Tibial artery (tissue), 4 donors: ENCODE results near the gene MOK.

ENCODE experiments used
- DNase-seq, 2 donors: peaks; one replicate each; pipeline ENCODE4 v3.0.0-alpha.2; 2019
- H3K27ac ChIP-seq, 2 donors: fragments of 200-600 bp; sonication (generic) in 1 of 2; 1 replicate in 1 of 2; 2 replicates in 1 of 2; pipeline ENCODE4 v1.5.1; 2018 to 2019; ENCODE audit warnings: mild to moderate bottlenecking in 1 of 2
- H3K27me3 ChIP-seq, 2 donors: fragments of 200-600 bp; sonication (generic) in 1 of 2; one replicate each; pipeline versions ENCODE4 v1.5.1 to v1.6.0; 2016 to 2019
- H3K36me3 ChIP-seq, 3 donors: fragments of 200-600 bp; sonication (generic) in 2 of 3; one replicate each; pipeline ENCODE4 v1.5.1; 2016 to 2019; ENCODE audit warnings: mild to moderate bottlenecking in 2 of 3
- H3K4me1 ChIP-seq, 4 donors: fragments of 200-600 bp; sonication (generic) in 2 of 4; 1 replicate in 3 of 4; 2 replicates in 1 of 4; pipeline ENCODE4 v1.5.1; 2016 to 2019
- H3K4me3 ChIP-seq, 2 donors: fragments of 200-600 bp; sonication (generic) in 1 of 2; 1 replicate in 1 of 2; 2 replicates in 1 of 2; pipeline ENCODE4 v1.5.1; 2018 to 2019; ENCODE audit warnings: mild to moderate bottlenecking in 2 of 2
- H3K9me3 ChIP-seq, 3 donors: fragments of 200-600 bp; sonication (generic) in 1 of 3; one replicate each; pipeline ENCODE4 v1.5.1; 2016 to 2019
- intact Hi-C: fragments of 100-400 bp; cut with DNase I; formaldehyde crosslinking; loops from one replicate; pipeline ENCODE4 v1.15.0; 2023; ENCODE audit warnings: low total_unique reads
- TF ChIP-seq, protein P1 (sequence below), 2 experiments: fragments of 200-600 bp in 1 of 2; fragments of 450-650 bp in 1 of 2; IDR thresholded peaks; one replicate each; pipeline ENCODE4 v1.5.1; 2017 to 2019; ENCODE audit warnings: antibody characterized with exemption in 2 of 2, mild to moderate bottlenecking in 1 of 2, moderate library complexity in 1 of 2

Gene MOK

DNA sequence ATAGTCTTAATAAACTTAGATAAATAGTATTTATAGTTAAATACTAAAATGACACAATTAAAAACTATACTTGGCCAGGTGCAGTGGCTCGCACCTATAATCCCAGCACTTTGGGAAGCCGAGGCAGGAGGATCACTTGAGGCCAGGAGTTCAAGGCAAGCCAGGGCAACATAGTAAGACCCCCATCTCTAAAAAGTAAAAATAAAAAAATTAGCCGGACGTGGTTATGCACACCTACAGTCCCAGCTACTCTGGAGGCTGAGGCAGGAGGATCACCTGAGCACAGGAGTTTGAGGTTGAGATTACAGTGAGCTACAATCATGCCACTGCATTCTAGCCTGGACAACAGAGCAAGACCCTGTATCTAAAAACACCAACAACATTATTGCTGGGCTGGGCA is 41.7 kb upstream of the MOK start:
- Histone ChIP-seq H3K27ac (no peak overlapping the region), H3K36me3 (peaks cover 73 to 97% (median 81%) of the 10 kb centered on the region in 3 donors), H3K4me1 (no peaks in the 10 kb centered on the region), H3K27me3 (no peaks in the 10 kb centered on the region), H3K4me3 (no peak overlapping the region), H3K9me3 (no peaks in the 10 kb centered on the region)
- DNase-seq = no peak
- intact Hi-C loops = no loop called here
- TF ChIP-seq, protein P1, sequence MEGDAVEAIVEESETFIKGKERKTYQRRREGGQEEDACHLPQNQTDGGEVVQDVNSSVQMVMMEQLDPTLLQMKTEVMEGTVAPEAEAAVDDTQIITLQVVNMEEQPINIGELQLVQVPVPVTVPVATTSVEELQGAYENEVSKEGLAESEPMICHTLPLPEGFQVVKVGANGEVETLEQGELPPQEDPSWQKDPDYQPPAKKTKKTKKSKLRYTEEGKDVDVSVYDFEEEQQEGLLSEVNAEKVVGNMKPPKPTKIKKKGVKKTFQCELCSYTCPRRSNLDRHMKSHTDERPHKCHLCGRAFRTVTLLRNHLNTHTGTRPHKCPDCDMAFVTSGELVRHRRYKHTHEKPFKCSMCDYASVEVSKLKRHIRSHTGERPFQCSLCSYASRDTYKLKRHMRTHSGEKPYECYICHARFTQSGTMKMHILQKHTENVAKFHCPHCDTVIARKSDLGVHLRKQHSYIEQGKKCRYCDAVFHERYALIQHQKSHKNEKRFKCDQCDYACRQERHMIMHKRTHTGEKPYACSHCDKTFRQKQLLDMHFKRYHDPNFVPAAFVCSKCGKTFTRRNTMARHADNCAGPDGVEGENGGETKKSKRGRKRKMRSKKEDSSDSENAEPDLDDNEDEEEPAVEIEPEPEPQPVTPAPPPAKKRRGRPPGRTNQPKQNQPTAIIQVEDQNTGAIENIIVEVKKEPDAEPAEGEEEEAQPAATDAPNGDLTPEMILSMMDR (IDR thresholded peaks at IDR 0.05) = no peak

DNA sequence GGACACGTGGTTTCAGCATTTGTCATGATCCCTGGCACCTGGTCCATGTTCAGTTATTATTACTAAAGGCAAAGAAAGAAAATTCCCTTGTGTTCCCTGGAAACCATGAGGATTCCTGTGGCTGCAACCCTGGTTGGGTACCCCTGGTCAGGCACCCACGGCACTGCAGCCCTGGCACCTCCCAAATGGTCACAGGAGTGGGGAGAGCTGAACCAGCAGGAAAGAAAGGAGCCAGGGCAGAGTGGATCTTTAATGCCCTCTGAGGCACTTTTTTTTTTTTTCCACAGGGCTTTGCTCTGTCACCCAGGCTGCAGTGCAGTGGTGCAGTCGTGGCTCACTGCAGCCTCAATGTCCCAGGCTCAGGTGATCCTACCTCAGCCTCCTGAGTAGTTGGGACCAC is 40.3 kb upstream of the MOK start:
- intact Hi-C loops = no loop called here
- TF ChIP-seq, protein P1 (IDR thresholded peaks at IDR 0.05) = no peak
- no peak overlapping the region for H3K4me3 ChIP-seq
- H3K36me3 ChIP-seq = peaks cover 77 to 98% (median 78%) of the 10 kb centered on the region in 3 donors
- DNase-seq = no peak
- no peak overlapping the region for H3K27ac ChIP-seq
- no peaks in the 10 kb centered on the region for H3K4me1 ChIP-seq
- H3K27me3 ChIP-seq = no peaks in the 10 kb centered on the region
- no peaks in the 10 kb centered on the region for H3K9me3 ChIP-seq

DNA sequence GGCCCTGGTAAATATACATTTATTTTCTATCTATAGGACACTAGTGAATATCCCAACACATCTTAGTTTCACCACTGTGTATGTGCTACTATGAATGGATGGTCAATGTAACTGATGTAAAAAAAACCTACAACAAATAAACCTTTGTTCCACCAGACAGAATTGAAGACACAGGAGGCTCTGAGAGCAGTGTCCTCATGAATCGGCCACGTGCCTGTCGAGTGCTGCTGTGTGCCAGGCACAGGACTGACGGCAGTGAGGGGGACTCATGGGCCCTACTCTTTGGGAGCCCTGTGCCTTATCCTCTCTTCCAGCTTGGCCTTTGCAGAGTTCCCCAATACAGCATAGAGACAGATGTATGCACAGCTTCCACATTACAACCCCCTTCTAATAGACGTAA is 39.5 kb upstream of the MOK start:
- Histone ChIP-seq H3K36me3 (peaks cover 70 to 100% (median 76%) of the 10 kb centered on the region in 3 donors), H3K27ac (no peak overlapping the region), H3K9me3 (no peaks in the 10 kb centered on the region), H3K4me3 (no peak overlapping the region), H3K27me3 (no peaks in the 10 kb centered on the region), H3K4me1 (no peaks in the 10 kb centered on the region)
- intact Hi-C loops = no loop called here
- TF ChIP-seq, protein P1 (IDR thresholded peaks at IDR 0.05) = no peak
- DNase-seq = no peak

DNA sequence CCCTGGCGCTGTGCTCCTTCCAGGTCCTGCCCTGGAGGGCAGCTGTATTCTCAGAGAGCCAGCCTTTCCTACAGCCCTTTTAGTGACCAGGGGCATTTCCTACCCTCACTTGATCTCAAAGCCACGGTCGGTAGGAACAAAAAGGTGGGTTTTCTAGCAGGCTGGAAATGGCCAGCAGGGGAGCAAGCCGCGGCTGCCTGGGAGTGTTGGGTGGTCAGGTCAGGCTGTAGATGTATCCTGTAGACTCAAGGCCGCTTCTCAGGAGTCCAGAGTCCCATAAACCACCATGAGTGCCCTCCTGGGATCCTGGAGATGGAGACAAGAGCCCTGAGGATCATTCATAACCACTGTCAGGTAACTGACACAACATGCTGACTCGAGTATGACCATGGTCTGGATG is 39.1 kb upstream of the MOK start:
- H3K36me3 ChIP-seq = peaks cover 69 to 100% (median 76%) of the 10 kb centered on the region in 3 donors
- no peak for DNase-seq
- H3K4me3 ChIP-seq = no peak overlapping the region
- H3K9me3 ChIP-seq = no peaks in the 10 kb centered on the region
- no peaks in the 10 kb centered on the region for H3K4me1 ChIP-seq
- intact Hi-C loops = no loop called here
- TF ChIP-seq, protein P1 (IDR thresholded peaks at IDR 0.05) = no peak
- H3K27me3 ChIP-seq = no peaks in the 10 kb centered on the region
- no peak overlapping the region for H3K27ac ChIP-seq

DNA sequence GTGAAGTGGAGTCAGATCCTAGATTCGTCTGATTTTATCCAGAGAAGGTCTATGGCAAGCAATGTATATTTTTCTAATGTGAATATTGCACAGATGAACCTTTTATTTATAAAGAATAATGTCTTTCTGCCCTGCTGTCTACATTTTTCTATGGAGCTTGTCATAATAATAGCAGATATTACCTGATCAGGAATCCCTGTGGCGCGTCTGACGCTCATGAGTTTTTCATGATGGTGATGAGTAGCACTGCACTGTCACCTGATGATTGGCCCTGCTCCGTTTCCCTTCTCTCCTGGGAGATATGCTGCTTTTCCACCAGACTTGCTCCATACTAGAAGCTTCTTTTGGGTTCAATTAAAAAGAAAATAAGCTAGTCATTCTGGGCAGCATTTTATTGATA is 37.3 kb upstream of the MOK start:
- peaks cover 61 to 97% (median 73%) of the 10 kb centered on the region in 3 donors for H3K36me3 ChIP-seq
- intact Hi-C loops = no loop called here
- no peak for DNase-seq
- H3K4me3 ChIP-seq = no peak overlapping the region
- TF ChIP-seq, protein P1 (IDR thresholded peaks at IDR 0.05) = no peak
- H3K27ac ChIP-seq = no peak overlapping the region
- H3K27me3 ChIP-seq = no peaks in the 10 kb centered on the region
- H3K9me3 ChIP-seq = no peaks in the 10 kb centered on the region
- H3K4me1 ChIP-seq = no peaks in the 10 kb centered on the region

DNA sequence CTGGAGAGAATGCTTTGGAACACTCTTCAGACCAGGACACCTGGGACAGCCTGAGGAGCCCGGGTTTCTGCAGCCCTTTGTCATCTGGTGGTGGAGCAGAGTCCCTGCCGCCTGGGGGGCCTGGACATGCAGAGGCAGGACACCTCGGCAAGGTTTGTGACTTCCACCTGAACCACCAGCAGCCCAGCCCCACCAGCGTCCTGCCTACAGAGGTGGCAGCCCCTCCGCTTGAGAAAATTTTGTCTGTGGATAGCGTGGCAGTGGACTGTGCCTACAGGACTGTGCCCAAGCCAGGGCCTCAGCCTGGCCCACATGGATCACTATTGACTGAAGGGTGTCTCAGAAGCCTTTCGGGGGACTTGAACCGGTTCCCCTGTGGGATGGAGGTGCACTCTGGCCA is 36.6 kb upstream of the MOK start:
- Histone ChIP-seq H3K27me3 (no peaks in the 10 kb centered on the region), H3K4me1 (no peaks in the 10 kb centered on the region), H3K4me3 (no peak overlapping the region), H3K36me3 (peaks cover 62 to 96% (median 70%) of the 10 kb centered on the region in 3 donors), H3K9me3 (no peaks in the 10 kb centered on the region), H3K27ac (no peak overlapping the region)
- TF ChIP-seq, protein P1 (IDR thresholded peaks at IDR 0.05) = no peak
- no peak for DNase-seq
- intact Hi-C loops = no loop called here
